Measurements from ENCODE around the gene LYPD6B.
A peak's percentile ranks its signal among the peaks of the same experiment; 100 is the strongest.

LYPD6B gene

GRCh38 chr2:149160701-149161217, 122.3 kb downstream of the LYPD6B start:
- H3K27ac ChIP-seq: no peak overlapping the region
- TF ChIP-seq CTCF (conservative IDR thresholded peaks at IDR 0.05): no peak

- no peak overlapping the region for H3K27ac ChIP-seq
Observed at GRCh38 chr2:149161481-149162225, 123.2 kb downstream of the LYPD6B start.

GRCh38 chr2:149164296-149164695, 125.8 kb downstream of the LYPD6B start:
- H3K27ac ChIP-seq: no peak overlapping the region
- TF ChIP-seq CTCF (conservative IDR thresholded peaks at IDR 0.05): no peak

More at GRCh38 chr2:149161481-149162225, 123.2 kb downstream of the LYPD6B start:
- no peak for TF ChIP-seq CTCF (conservative IDR thresholded peaks at IDR 0.05)

GRCh38 chr2:149164827-149165226, 126.3 kb downstream of the LYPD6B start:
- no peak for TF ChIP-seq CTCF (conservative IDR thresholded peaks at IDR 0.05)
- H3K27ac ChIP-seq: no peak overlapping the region

- TF ChIP-seq CTCF (conservative IDR thresholded peaks at IDR 0.05): no peak
- peak overlapping the region; percentile 66 for H3K27ac ChIP-seq
Observed at GRCh38 chr2:149167001-149167780, 128.7 kb downstream of the LYPD6B start.

- H3K27ac ChIP-seq: peak overlapping the region; percentile 66
- no peak for TF ChIP-seq CTCF (conservative IDR thresholded peaks at IDR 0.05)
Observed at GRCh38 chr2:149167941-149168340, 129.4 kb downstream of the LYPD6B start.

- H3K27ac ChIP-seq: peak overlapping the region; percentile 58
- no peak for TF ChIP-seq CTCF (conservative IDR thresholded peaks at IDR 0.05)
Observed at GRCh38 chr2:149169656-149170055, 131.2 kb downstream of the LYPD6B start.

Data from VCaP (cell line).